HG03460 (cell line): ENCODE results near the gene SUSD4.

Experiments
- ATAC-seq: cut with Tn5 transposase; IDR thresholded peaks from one replicate; pipeline ENCODE4 v1.9.1; 2021; ENCODE audit not compliant: unreplicated experiment

Gene SUSD4

DNA sequence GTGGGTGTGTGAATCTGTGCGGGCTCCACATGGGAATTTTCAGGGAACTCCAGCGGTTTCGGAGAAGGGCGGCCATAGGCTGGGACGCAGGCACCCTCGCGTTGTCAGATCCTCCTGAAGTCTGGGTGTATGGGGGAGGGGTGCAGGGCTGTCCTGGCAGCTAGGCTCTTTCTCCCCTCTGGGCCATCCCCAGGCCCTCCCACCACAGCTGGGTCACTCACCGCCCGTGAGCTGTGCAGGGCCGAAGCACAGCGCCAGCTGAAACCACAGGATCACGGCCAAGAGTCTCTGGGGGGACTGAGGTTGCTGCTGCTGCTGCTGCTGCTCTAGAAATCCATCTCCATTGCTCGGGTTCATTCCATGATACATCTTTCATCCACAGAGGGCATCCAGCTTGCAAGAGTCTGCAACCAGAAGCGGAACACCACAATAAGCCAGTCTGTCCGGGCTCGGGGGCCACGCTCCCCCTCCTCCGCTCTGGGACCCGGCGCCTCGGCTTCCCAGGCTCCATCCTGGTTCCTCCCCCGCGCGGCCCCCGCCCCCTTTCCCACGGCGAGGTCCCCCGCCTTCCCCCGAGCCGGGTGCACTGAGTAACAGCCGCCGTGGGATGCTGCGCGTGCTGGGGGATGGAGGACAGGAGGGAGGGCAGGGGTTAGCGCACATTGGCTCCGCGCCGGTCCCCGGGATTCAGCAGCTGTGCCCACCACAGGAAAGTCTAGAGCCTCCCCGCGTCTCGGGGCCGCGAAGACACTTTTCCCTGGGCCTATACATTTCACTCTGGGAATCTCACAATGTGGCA, 720 bp downstream of the SUSD4 start:
- ATAC-seq, result no peak

DNA sequence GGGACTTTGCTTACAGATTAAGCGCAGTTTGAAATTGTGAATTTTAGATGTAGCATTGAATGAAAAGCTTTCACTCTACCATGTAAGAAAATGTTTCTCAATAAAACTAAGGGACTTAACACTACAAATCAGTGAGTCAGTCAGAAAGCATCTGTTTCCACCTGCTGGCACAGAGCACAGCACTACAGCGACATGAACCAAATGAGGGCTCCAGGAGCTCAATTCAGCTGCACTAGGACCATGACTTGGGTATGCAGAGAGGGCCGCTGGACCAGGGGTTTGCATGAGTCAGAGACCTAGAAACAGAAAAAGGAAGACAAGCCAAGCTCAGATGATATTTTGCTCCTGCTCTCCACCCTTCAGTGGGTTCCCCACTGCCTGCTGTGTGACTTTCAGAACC, 5.2 kb downstream of the SUSD4 start:
- no peak for ATAC-seq

DNA sequence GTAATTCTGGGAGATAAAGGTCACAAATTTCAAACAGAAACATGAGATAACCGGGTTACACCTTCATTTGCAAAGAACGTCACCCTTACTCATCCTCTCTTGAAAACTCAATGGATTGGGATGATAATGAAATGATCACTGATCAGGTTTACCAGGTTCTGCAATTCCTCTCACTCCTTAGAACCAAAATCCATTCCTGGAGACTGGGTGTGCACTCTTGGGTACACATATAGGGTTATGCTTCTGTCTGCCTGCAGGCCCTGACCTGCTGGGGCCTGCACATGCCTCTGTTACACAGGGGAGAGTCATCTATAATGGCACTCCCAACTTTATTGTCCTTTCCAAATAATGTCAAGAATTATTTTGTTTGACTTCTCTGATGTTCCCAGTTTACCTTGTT, 8.3 kb downstream of the SUSD4 start:
- ATAC-seq, result no peak

DNA sequence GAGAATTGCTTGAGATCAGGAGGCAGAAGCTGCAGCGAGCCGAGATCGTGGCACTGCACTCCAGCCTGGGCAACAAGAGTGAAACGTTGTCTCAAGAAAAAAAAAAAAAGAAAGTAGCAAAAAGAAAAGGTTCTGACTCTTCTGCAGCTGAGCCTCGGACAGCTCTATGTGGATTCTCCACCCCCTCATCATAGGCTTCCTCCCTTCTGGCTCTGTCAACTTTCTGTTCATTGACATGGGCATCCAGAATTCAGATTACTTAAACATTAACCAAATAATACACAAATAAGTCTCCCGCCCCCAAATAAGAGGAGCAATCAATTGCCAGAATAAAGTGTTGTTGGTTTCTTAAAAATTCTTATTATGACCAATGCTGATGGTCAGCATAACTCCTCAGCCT, 10.0 kb downstream of the SUSD4 start:
- ATAC-seq, result no peak

DNA sequence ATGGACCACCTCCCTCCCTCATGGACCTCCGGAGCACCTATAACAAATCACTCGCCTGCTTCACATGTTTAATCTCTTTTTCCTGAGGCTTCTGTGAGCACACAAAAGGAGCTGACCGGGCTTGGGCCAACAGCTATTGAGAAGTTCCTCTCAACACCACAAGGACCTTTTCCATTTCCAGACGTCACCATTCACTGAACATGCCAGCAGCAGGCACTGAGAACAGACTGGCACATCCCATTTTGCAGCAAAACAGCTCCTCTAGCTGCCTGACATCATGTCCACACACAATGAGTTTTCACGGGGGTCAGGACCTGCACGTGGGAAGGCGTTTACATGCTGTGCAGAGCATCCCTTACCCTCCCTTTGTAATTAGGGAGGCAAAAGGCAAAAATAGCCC, 11.0 kb downstream of the SUSD4 start:
- no peak for ATAC-seq

DNA sequence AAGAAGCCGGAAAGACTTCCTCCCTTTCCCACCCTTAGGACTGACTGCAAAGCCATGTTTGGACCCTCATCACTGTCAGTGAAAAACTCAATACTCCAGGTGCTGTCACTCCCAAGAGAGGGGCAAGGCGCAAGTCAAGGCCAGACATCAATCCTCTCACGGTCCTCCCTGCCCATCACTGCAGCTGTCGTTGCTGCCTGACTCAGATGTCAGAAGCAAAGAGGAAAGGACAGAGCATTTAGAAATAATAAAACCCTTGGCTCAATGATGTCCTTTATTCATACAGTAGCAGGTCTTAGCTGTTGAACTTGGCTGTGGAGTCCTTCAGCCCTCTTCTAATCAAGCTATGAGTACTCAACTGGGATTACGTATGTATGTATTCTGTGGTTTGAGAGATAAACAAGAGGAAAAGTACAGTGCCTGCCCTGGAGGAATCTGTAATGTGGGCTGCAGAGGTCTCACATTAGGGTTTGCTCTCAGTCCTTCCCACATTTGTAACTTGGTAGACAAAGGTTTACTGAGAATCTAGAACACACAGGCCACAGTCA, 13.5 kb downstream of the SUSD4 start:
- ATAC-seq, result no peak

DNA sequence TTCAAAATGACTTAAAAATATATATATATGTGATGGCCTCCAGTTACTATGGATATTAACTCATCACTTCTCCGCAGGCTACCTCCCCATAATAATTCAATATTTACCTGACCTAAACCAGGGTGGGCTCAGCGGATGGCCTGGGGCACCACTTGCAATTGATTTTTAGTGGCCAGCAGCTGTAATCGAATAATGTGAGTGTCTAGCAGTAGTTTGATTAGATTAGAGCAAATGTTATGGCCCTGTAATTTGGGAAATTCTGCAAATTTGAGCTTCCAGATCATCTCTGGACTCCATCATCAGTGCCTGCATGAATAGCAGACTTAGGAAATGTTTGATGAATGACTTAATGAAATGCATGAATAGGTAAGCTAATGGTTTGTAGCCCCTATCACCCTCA, 14.7 kb downstream of the SUSD4 start:
- no peak for ATAC-seq

DNA sequence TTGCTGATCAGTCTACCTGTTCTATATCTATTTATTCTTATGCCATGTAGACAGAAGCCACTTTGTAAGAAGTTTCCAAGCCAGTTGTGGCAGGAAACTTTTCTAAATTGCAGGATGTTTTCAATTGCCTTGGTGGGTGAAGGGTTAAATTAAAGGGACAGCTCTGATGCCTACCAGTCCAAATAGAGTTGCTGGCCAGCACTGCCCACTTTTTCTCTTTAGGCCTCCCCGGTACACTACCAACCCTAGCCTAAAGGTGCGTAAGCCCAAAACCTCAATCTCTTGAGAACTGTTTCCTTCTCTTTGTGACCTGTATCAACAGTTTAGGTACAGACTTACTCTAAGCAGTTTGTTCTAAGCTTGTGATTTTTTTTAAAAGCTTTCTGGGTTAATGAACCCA, 15.5 kb downstream of the SUSD4 start:
- ATAC-seq, result no peak

DNA sequence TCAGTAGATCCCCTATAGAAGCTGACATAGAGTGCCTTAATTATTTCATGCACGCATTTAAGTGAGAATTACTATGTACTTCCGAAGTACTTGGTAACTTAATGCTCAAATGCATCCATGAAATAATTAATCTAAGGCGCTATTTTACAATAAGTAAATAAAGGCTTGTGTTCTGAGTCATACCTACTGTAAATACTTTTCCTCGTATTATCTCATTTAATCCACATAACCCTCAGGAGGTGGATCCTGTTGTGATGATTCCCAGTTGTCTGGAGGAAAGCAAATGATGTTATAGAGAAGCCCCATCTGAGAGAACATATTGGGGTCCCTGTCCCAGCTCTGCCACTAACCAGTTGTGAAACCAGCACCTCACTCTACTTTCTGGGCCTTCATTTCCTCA, 16.4 kb downstream of the SUSD4 start:
- ATAC-seq, result no peak

DNA sequence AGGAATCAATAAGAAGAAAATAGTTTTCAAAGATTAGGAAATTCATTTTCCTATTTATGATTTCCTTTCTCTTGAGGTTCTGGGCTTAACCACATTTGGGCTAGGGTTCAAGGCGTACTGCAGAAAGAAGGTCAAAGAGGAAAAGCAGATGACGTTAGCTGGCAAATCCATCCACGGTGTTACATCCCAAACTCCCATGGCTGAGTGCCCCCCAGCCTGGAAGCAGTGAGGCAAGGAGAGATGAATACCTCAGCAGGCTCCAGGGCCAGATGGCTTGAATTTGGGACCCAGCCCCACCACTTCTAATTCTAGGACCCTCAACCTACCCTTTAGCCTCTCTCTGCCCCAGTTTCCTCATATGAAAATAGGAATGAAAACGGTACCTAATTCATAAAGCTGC, 17.7 kb downstream of the SUSD4 start:
- no peak for ATAC-seq

DNA sequence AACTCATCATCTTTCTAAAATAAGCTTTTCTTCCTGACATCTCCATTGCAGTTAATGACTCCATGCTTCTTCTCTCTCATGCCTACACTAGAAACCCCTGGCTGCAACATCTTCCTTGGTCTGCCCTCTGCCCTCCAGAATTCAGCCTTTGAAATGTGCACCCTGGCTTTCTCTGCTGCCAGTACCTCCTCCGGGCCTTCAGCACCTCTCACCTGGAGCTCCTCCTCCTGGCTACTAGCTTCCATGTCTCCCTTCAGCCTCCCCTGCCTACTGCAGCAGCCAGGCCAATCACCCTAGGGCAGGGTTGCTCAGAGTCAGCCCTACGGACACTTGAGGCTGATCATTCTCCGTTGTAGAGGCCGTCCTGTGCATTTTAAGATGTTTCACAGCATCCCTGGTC, 18.3 kb downstream of the SUSD4 start:
- ATAC-seq, result no peak

DNA sequence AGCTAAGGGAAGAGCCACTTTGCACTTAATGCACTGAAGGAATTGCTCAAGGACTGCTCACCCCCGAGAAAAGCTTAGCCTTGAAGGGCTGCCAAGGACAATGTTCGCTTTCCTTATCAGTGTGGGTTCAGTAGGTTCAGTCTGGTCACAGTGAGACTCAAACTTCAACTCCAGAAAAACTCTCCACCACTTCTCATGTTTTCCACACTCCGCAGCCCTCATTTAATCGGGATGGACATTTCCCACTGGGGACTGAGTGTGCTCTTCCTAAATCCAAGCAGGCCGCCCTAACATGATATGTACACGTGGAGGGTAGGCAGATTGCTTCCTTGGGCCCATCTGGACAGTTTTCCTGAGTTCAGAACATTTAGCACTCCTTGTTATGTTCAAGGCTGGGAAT, 19.5 kb downstream of the SUSD4 start:
- no peak for ATAC-seq

DNA sequence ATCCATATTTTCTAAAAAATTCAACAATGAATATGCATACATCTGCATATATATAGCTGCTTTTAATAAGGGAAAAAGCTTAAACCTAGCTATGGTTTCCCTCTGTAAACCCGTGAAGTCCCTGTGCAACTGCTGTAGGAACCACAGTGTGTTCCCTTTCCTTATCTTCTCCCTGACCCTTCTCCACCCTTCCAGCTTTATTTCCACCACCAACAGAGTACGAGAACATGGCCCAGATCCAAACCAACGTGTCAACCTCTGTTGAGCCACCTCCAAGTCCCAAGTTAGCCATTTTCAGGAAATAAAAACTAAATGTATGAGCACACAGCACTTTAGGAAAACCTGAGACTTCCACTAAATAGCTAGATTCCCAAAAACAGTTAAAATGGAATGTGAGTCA, 20.3 kb downstream of the SUSD4 start:
- ATAC-seq, result no peak

DNA sequence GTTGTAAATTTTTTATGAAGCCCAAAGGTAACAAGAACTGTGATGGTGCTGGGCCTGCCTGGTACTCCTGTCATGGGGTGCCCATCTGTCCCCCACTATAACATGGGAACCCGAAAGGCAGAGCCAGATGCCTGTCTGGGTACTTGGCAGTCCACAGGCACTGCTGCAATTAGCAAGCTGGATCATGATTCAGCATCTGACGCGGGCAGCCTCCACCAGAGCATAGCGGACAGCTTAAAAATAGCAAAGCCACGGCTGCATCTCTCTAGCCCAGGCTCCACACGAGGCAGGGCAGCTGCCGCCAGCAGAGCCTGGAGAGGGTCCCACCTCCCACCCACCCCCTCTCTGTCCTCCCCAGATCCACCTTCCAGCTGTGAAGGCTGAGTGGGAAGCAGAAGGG, 22.9 kb downstream of the SUSD4 start:
- ATAC-seq, result no peak

DNA sequence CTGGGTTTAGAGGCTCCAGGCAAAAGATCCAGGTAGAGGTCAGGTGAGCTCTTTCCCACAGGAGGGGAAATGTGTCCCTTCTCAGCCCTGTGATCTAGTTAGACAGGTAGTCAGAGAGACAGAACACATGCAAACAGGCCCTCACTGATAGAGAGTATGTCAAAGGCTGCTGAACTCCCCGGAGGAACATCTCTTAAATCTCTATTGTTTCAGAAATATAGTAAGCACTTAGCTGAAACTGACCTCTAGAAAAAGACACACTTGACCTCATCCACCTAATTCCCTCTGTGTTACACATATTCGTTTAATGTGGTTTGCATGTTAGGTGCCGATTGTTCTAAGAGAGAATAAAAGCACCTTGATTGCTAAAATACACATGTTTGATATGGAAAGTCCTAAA, 23.3 kb downstream of the SUSD4 start:
- no peak for ATAC-seq

DNA sequence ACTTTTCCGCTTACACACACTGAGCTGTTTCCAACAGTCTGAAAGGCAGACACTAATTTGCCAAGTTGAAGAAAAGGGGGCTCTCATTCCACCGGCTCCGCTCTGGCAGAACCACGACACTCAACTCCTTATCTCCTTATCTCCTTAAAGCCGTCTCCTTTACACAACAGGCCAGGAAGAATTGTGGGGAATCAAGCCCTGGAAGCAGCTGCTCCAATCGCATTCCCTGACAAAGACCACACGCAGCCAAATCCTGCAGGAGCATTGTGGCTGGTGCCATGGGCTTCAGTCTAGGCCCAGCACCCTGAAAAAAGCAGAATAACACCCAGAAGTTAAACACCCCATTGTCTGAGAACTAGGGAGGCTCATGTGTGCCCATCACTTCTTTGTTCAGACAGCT, 24.1 kb downstream of the SUSD4 start:
- no peak for ATAC-seq

DNA sequence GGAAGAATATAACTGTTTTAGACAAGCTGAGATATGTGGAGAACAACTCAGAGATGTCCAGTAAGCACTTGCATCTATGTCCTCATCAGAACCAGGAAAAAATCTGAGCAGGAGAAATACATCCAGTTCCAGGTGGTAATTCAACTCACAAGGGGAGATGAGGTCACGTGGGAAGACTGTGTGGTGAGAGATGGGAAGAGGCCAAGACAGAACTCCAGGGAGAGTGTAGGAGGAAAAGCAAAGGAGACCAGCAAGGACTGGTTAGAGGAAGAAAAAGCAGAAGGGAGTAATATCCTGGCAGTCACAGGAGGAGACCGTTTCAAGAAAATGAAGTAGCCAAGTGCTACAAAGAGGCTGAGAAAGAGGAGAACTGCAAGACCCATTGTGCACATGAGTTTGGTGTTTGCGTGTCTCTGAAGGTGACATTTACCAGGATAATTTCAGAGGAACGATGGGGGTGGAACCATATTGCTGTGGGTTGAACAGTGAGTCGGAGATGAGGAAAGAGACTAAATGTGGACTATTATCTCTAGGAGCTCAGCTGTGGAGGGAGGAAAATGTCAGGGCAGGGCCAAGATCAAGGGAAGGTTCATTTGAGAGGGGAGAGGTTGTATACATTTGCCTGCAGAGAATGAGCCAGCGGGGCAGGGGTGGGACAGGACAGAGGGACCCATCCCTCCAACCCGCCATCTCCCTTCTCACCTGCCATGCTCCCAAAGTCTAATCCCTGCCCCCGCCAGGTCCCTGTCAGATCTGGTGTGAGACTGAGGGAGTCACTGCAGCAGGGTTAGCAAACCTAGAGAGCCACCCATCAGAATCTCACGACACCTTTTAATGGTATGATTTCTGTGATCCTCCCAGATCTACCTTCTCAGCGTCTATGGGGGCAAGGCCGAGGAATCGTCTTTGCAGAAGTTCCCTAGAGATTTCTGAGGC, 24.9 kb downstream of the SUSD4 start:
- no peak for ATAC-seq

DNA sequence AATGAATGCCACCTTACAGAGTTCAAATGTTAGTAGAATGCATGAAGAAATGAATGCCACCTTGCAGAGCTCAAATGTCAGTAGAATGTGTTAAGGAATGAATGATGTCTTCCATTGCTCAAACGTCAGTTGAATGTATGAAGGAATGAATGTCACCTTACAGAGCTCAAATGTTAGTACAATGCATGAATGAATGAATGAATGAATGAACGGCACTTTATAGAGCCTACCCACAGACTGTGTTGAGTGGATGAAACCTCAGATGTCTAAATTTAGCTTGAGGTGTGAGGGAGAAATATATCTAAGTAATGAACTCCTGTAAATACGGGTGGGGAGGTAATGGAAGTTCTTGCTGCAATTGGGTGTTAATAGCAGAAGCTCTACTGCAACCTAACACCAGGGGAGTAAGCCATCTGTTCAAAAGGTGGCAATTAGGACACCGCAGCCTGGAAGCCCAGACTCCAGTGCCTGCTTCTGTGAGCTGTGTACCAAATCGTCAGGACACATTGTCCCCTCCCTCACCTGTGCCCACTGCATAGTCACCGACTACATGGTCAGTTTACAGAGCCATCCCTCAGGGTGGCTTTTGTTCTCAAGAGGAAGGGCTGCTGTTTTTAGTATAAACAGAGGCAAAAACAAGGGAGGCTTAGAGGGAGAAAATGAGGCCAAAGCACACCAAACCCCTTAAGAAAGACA, 26.7 kb downstream of the SUSD4 start:
- no peak for ATAC-seq

DNA sequence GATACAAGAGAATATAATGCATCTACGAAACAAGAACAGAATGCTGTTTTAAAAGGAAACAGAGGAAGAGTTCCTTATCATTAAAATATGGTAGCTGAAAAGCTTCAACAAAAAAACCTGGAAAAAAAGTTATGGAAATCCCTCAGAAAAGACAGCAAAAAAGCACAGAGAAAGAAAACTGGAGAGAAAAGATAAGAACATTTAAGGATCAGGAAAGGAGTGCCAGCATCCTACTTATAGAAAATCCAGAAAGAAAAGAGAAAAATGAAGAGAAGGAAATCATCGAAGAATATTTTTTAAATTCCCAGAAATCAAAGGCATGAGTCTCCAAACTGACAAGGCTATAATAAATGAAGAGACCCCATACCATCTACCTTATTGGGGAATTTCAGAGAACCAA, 29.8 kb downstream of the SUSD4 start:
- ATAC-seq, result no peak

DNA sequence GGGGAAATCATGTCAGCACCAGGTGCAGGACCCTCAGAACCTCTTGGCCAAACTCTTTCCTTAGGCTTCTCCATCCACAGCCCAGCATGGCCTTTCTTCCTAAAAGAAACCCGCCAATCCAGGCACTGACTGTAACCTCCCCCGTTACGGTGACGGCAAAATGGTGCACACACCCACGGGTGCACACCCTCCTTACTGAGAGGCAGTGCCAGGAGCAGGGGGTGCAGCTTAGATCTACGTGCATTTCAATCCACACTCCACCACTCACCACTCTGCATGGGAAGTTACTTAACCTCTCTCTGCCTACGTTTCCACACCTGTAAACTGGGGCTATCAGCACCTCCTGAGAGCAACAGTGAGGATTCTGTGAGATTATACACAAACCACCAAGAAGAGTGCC, 31.0 kb downstream of the SUSD4 start:
- ATAC-seq, result no peak

DNA sequence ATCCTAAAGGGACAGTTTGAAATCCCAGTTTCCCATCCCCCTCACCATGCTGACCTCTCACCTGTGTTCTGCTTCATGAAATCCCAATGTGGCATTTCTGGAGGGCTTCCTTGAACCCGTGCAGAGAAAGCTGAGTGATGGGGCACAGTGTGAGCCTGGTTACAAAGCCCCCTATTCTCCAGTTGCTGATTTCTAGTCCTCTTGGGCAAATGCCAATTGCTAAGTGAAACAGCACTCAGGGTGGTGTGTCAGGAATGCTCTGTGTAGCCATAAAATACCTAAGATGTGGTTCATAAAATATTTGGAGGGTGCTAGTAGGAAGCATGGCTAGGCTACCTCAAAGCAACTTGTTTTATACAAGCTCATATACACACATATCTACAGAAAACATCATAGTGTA, 32.0 kb downstream of the SUSD4 start:
- no peak for ATAC-seq
